Activated CD4-positive, CD25-positive, alpha-beta regulatory T cell treated with anti-CD3 and anti-CD28 coated beads, Interleukin-2, amount 50 U/mL, for 16 hours (primary cell): ENCODE results near the gene RAB22A.
"Not testable (repeated sequence)": the region's sequence is repeated elsewhere in the genome, so short reads cannot be mapped to it uniquely, and the experiment has no call there.

ENCODE experiments used
- DNase-seq: peaks from one replicate; pipeline ENCODE4 v3.0.0-alpha.2; 2020; ENCODE audit warnings: low read depth, low spot score

The RAB22A gene

DNA sequence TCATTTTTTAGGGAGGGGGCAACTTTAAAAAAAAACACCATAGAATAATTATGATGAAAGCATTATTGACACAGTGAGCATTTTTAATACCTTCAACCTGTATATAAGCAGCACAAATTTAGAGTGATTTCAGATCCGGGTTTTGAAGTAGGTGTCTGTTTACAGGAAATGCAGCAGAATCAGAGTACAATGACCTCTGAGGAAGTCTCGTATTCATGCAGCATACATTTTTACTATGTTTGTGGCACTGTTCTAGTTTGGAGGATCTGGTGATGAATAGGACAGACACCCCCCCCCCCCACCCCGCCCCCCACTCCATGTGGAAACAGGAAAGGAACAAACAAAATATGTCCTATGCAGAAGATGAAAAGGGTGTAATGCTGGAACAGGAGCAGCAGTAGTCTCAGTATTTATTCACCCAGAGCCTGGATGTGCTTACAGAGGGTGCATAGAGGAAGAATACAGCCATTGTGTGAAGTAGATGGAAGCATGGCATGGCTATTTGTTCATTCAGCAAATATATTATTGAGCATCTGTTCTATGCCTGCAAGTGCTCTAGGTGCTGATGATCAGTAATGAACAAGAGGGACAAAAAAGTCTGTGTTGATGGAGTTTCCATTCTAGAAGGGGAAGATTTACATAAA lies 99.2 kb downstream of the RAB22A start:
- DNase-seq, result no peak

DNA sequence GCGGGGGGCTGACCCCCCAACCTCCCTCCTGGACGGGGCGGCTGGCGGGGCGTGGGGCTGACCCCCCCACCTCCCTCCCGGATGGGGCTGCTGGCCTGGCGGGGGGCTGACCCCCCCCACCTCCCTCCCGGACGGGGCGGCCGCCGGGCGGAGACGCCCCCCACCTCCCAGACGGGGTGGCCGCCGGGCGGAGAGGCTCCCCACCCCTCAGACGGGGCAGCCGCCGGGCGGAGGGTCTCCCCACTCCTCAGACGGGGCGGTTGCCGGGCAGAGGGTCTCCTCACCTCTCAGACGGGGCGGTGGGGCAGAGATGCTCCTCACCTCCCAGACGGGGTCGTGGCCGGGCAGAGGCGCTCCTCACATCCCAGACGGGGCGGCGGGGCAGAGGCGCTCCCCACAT lies 104.7 kb downstream of the RAB22A start:
- DNase-seq, result not testable (repeated sequence)

DNA sequence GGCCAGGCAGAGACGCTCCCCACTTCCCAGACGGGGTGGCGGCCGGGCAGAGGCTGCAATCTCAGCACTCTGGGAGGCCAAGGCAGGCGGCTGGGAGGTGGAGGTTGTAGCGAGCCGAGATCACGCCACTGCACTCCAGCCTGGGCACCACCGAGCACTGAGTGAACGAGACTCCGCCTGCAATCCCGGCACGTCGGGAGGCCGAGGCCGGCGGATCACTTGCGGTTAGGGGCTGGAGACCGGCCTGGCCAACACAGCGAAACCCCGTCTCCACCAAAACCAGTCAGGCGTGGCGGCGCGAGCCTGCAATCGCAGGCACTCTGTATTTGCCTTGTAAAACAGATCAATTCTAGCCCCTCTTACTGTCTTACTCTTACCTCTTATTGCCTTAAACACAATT lies 105.3 kb downstream of the RAB22A start:
- not testable (repeated sequence) for DNase-seq

DNA sequence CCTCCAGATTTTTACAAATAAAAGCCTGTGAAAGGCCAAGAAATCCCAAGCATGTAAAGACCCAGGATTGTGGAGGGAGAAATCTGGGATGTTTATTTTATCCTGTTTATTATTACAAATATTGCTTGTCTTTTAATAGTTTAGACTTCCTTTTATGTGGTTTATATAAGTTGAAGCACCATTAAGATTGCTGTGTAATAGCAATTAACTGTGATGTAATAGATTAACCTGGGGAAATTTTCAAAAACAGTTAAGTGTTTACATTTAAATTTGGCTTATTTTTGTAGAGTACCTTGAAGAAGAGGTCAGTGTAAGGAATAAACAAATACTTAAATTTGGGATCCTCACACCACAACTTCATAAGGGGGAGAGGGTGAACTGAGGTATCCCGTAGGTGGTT lies 106.5 kb downstream of the RAB22A start:
- DNase-seq, result no peak

DNA sequence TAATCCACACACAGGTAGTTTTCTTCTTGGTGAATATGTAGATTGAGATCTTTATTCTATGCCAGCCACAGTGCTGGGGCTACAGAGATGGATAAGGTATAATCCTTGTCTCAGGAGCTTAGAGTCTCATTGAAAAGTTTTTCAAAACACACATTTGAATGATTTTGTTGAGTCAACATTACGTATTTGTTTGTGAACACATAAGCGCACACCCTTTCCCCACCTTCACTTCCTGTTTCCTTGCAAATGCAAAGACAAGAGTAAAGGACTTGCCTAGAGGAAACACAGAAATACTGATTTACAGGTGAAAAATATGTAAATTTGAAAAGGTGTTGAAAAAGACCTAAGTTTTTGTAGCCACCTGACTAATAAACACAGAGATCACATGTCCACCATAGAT lies 107.3 kb downstream of the RAB22A start:
- no peak for DNase-seq
